NCI-H1694 treated with DMSO at 0.1 percent for 48 hours (cell line): ENCODE results near the gene FAM131A.

ENCODE experiments used
- DNase-seq: peaks from one replicate; lab custom pipeline; 2025; lab: John Stamatoyannopoulos, UW

The FAM131A gene

DNA sequence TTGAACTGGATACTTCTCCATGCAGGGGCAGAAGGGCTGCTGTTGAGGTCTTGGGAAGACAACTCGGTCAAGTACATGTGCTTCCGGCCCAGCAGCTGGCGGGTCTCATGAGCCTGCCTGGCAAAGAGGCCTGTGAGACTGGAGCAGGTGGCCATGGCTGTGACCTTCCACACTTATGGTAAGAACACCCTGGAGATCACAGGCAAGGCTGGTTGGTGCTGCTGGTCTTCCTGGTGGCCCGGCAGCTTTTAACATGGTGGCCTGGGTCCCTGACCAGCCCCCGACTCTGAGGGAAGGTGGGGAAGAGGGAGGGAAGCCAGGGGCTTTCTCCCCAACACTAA is 57.9 kb downstream of the FAM131A start:
- DNase-seq = no peak
